Epidermal melanocyte (primary cell): ENCODE data around the gene TMC1.

ENCODE experiments used
- DNase-seq: peaks from one replicate; pipeline ENCODE4 v3.0.0; 2011; ENCODE audit warnings: low spot score; ENCODE audit not compliant: insufficient read length

The TMC1 gene

DNA sequence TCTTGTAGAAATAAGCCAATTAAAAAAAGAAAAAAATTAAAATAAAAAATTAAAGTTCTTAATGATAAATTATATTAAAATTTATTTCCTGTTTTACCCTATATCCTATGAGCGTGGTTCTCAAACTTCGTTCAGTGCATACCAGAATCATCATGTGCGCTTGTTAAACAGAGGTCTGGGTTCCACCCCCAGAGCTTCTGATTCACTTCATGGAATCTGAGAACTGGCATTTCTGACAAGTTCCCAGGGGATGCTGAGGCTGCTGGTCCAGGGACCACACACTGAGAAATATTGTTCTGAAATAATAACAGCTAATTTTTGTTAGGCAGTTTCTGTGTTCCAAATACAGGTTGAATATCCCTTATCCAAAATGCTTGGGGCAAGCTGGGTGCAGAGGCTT lies 79.3 kb downstream of the TMC1 start:
- no peak for DNase-seq

DNA sequence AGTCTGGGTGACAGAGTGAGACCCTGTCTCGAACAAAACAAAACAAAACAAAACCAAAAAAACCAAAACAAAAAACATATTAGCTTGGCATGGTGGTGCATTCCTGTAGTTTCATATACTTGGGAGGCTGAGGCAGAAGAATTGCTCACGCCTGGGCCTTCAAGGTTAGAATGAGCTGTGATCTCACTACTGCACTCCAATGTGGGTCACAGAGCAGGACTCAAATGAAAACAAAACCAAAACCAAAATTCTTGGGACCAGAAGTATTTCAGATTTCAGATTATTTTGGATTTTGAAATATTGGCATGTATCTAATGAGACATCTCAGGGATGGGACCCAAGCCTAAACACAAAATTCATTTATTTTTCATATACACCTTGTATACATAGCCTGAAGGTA lies 80.2 kb downstream of the TMC1 start:
- DNase-seq, result no peak

DNA sequence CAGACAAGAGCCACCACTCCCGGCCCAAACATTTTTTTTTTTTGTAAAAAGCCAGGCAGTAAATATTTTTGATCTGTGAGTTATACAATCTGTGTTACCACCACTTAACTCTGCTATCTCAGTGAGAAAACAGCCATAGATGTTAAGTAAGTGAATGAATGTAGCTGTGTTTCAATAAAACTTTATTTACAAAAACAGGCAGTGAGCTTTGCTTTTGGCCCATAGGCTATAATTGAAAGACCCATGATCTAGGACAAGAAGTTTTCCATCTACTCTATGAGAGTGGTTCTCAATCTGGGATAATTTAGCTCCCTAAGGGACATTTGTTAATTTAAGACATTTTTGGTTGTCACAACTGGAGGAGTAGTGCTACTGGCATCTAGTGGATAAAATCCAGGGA lies 91.0 kb downstream of the TMC1 start:
- no peak for DNase-seq

DNA sequence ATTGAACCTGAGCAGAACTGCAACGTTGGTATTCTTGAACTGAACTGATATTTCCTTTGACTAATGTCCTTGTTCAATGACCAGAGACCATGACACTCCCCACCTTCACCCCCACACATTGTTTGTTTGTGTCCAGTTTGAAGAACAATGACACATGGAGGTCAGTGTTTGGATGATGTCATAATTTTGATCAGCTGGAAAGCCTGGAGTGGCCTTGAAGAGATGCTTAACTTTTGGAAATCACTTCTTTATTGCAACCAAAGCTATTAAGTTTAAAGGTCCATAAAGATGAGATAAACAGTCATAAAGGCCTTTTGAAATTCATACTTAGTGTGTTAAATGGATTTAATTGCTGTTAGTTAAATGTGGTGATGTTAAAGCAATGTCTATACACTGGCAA lies 92.7 kb downstream of the TMC1 start:
- DNase-seq, result no peak

DNA sequence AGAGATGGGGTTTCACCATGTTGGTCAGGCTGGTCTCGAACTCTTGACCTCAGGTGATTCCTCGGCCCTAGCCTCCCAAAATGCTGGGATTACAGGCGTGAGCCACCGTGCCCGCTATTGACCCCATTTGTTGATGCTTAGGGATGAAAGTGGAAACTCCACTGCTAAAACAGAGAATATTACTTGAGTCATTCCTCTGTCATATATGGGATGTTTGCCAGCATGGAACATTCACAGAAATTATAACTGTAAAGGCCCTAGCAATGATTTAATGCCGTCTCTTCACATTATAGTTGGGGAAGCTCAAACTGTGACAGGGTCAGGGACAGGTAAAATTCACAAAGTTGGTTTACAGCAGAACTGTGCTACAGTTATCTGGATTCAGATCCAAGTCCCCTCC lies 94.5 kb downstream of the TMC1 start:
- DNase-seq, result no peak

DNA sequence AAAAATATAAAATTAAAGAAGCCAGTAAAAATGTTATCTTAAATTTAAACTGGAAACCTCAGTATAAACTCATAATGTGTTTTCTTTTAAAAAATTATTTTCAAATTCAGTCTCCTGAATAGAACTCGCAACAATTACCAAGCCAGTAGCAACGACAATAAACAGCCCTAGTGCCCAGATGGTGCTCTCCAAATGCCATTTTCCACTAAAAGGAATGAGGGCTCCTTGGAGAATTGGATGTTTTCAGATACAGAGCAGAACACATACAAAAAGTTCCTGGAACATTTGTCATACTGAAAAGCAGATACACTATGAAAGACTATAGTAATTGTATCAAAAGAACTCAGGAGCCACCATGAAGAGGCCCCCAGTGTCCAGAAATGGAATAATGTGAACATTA lies 97.4 kb downstream of the TMC1 start:
- no peak for DNase-seq

DNA sequence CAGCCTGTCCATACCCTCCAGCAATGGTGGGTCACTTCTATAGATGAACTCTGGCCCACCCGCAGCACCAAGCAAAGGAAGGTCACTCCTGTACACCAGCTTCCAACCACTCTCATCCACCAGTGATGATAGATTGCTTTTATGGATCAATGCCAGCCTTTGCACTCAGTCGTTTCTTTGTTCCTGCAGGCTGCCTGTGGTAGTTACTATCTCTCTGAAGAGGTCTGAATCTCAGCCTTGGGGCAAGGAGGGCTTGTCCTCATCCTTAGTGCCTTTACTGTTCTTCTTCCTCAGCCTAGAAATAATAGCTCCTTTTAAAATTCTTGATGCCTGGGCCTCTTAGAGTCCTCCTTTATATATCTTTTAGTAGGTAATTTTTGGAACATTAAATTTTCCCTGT lies 100.8 kb downstream of the TMC1 start:
- DNase-seq, result no peak

DNA sequence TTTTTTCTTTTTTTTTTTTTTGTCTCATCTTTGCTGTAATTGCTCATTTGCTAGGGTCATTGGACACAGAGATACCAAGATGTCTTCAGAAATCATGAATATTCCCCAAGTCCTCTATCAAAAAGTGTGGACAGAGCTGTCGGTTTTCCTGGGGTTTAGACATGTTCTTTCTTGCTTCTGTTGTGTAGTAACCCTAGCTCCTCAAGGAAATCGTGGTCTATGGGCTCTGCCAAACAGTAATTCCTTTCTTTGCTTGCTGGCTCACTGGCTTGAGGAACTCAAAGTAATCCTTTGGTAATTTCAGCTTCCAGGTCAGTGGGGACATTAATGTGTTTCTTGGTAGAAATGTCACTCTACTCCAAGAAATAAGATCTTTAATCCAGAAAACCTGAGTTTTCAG lies 101.7 kb downstream of the TMC1 start:
- no peak for DNase-seq

DNA sequence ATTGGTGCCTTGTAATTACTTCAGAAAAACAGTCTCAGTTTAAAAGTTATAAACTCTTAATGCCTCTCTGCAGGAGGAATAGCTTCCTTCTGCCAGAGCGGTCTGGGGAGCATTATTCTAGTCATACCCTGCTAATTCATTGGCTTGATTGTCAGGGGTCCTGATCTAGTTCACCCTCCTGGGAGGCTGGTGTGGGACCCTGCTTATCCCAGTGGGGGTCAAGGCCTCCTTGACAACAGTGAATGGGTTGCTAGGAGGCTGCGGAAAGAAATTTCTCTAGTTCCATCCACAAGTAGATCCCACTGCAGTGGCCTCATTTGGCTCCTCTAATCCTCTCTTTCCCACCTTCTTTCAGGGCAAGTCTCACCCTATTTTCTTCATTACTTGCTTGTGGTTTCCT lies 105.7 kb downstream of the TMC1 start:
- DNase-seq, result no peak

DNA sequence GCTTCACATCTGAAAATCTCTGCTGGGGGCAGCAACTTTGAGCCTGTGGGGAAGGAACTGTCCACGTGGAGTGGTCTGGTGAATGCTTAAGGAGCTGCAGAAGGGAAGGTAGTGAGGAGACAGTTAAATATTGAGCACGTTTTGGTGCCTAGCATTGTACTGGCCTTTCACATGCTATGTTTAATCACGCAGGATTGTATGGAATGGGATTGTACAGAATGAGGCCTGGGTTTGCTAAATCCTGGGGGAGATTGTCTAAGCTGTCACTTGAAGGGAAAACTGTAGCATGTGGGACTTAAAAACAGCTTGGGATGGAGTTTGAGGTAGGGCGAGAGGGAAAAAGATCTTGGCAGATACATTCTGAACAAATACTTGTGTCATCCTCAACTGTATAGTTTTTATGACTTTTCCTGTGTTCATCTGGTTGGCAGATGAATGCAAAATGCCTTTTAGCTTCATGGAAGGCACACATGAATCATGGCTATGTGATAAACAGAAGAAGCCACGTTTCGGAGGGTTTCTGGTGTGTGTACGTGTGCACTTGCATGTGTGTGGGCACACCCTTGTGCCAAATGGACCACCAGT lies 106.6 kb downstream of the TMC1 start:
- no peak for DNase-seq

DNA sequence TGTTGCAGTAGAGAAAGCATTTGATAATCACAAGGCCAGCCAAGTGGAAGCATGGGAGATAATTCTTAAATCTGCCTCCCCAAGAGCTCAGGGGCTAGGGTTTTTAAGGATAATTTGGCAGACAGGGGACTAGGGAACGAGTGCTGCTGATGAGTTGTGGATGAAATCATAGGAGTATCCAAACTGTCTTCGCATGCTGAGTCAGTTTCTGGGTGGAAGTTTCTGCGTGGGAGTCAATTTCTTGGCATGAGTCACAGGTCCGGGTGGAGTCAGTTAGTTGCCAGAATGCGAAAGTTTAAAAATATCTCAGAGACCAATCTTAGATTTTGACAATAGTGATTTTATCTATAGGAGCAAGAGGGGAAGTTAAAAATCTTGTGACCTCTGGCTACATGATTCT lies 112.6 kb downstream of the TMC1 start:
- DNase-seq, result no peak

DNA sequence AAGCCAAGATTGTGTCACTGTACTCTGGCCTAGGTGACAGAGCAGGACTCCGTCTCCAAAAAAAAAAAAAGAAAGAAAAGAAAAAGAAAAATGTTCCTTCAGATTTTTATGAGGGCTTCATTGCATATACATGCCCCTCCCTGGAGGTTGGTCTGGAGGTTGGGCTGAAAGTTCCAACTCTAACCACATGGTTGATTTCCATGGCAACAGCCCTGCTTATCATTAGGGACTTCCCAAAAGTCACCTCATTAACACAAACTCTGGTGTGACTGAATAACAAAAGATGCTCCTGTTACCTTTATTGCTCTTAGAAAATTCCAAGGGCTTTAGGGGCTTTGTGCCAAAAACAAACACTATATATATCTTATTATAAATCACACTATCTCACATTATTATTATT lies 113.8 kb downstream of the TMC1 start:
- no peak for DNase-seq

DNA sequence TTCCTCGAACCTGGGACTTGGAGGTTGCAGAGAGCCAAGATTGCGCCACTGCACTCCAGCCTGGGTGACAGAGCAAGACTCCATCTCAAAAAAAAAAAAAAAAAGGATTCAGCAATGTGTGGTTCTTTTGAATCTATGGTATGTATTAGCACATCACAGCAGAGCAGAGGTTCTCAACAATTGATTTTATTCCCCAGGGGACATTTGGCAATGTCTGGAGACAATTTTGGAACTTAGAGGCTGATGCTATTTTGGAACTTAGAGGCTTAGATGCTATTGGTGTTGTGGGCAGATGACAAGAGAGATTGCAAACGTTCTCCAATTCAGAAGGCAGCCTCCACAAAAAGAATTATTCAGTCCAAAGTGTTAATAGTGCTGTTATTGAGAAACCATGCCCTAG lies 115.2 kb downstream of the TMC1 start:
- no peak for DNase-seq

DNA sequence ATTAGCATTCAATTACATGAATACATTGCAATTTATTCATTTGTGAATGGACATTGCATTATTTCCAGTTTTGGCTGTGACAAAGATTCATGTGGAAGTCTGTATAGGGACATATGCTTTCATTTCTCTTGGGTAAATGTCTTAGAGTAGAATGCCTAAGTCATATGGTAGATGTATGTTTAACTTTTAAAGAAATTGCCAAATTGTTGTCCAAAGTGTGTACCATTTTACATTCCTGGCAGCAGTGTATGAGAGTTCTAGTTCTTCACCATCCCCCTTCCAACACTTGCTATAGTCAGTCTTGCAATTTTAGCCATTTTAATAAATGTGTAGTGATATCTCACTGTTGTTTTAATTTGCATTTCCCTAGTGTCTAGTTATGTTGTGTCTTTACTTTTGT lies 122.2 kb downstream of the TMC1 start:
- no peak for DNase-seq

DNA sequence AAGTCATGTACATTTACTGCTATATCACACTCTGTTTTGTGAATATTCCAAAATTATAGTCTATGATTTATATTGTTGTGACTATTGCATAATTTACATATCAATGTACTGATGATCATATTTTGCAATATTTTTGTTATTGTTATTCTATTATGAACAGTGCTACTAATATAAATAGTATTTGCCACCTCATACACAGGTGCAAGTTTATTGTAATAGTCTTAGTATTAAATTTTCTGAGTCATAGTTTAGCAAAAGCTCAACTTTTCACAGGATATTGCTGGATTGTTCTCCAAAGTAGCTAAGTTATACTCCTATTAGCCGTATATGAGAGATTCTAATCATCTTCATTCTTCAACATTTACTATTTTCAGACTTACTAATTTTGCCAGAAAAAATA lies 124.7 kb downstream of the TMC1 start:
- DNase-seq, result no peak

DNA sequence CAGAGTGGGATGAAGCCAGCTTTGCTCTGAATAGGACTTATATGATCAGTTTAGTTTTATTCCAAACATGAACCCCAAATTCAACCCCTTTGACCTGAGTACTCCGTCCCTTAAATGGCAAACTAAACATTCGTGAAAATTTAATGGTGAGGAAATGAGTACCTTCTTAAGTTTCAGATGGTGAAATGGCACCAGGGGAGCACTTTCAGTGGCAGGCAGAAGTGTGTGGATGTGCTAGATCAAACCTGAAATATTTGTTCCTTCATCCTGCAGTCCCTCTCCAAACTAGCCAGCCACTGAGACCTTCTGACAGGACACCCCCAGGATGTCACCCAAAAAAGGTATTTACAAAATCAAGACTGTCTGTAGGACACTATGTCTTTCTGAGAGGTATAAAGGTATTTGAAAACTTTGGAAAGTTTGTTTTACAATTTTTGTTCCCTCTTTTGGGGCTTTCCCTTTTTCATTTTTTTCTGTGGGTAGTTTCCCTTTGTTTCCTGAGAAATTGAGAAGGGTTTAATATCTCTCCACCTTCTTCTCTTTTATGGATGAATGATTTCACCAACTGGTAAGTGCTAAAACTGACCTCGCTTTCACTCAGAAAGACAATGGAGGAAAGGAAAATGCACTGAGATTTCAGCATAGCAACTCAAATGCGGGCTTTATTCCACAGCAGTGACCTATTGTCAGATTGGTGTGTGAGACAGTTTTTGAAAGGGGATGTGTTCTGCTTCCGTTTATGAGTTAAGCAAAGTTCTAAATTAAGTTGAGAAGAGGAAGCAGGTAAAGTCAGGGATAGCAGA lies 127.1 kb downstream of the TMC1 start:
- DNase-seq, result no peak

DNA sequence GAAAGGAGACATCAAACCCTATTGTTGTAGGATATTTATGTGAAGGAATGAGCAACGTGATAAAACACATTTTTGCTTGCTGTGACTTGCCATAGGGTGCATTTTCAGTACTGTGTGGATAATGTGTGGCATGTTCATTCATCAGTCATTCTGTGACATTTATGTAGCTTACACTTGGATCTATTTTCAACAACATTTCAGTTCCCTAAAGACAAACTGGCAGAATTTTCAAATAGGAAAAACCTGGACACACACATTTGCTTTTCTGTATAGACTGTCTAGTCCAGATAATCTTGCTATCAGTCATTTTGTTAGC lies 127.7 kb downstream of the TMC1 start:
- no peak for DNase-seq

DNA sequence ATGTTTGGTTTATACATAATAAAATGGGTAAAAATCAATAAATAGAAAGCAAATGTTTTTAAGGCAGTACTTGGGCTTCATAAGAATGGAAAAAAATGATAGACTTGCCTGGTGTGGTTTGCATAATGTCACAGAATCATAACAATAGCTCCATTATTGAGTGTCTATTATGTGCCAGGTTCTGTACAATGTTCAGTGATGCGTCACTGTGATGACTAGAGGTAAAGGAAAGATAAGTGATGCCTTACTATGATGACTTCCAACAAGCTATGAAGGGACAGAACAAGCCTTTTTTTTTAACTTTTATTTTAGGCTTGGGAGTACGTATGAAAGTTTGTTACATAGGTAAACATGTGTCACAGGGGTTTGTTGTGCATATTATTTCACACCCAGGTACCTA lies 128.8 kb downstream of the TMC1 start:
- DNase-seq, result no peak

DNA sequence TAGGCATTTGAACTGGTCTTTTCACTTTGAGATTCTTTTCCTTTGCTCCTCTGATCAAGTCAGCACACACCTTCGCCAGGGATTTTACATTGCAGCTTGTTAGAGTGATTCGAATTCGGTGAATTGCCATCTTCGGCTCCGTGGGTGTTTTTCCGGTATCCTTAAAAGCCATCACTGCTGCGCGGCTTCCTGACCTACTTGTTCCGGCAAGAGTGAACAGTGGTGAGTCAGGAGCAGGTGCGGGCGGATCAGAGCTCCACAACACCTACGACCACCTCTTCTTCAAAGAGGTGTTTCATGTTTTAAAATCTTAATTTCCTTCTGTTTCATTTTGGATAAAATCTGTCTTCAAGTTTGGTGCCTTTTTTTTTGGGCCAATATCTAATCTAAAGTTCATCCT lies 134.6 kb downstream of the TMC1 start:
- no peak for DNase-seq

DNA sequence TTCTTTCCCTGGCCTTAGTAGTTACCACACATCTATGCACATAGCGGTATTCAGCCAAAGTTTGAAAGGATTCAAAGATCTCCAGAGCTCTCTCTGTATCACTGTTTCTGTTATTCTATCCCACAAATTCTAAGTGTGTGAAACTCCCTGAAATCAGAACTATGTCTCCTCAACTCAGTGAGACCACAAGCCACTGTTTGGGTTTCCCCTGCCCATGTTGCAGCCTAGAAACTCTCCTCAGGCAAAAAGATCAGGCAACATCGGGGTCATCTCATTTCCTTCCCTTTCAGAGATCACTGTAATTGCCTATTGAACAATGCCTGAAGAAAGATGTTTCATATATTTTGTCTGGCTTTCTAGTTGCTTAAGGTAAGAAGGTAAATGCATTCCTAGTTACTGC lies 135.6 kb downstream of the TMC1 start:
- DNase-seq, result no peak

DNA sequence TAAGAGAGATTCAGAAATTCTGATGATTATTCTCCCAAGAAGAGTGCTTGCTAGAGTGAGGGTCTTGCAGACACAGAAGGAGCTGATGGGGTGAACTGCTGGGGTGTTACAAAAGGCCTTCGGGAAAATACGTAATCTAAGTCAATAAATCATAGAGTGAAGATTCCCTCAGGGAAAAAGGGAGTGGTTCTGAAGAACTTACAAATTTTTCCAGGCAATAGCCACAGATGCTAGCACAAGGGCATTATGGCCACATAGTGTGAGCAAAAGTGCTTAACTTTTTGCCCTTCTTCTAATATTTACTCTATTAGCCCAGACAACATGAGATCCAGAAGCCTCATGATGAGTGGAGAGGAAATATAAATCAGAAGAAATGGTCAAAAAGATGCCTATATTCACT lies 137.3 kb downstream of the TMC1 start:
- DNase-seq, result no peak

DNA sequence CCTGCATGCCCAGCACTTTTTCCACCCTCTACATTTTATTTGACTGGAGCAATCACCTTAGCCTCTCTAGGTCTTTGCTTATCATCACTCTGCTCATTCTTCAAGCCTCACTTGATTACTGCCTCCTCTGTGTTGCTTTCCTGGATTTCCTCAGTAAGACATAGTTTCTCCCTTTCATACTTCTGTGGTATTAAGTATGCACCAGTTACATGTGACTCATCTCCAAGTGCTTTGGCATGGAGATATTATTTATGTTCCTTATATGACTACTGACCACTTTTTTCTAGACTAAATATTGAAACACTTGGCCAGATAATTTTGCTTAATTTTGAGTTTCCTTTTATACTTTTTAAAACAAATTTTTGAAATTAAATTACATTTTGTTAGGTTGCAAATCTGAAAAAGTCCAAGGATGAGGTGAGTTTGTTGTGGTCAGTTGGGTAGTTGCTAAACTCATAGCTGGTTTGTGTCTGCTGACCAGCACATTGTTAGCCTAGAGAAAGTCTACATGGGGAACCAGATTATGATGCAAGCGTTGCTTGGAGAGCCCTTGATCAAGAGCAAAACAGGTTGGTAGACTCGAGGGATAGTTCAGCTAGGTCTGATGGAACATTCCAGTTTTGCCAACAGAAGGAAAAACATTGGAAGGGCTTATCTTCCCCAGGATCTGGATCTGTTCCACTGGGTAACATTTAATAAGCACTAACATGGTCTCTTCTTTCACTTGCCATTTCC lies 140.2 kb downstream of the TMC1 start:
- no peak for DNase-seq

DNA sequence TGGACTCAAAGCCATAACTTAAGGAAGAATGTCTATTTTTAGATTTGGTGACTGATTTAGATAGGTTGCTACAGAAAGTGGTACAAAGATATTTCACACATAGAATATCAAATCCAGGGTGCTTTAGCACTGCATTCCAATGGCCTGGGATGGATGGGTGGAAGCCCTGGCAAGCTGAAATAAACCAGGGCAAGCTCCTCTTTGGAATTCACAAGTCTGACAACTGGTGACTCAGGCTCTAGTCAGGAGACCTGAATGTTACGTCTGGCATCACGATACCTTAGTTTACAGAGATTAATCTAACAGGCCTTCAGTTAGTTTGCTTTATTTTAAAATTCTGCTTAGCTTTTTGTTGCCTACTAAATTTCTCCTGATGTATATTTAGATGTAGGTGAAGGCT lies 144.0 kb downstream of the TMC1 start:
- DNase-seq, result no peak
